SU-DHL-6 (cell line): ENCODE data around the gene TRIM61.

Source experiments
- CTCF ChIP-seq: fragments of 200-600 bp; sonication (generic); IDR thresholded peaks from one replicate; pipeline ENCODE4 v1.5.1; 2017; ENCODE audit warnings: antibody characterized with exemption, mild to moderate bottlenecking, low read length, moderate library complexity; ENCODE audit not compliant: insufficient read depth, poor library complexity, severe bottlenecking
- EZH2phosphoT487 ChIP-seq: fragments of 200-600 bp; sonication (generic), shearing (Covaris generic); conservative IDR thresholded peaks from 2 replicates; pipeline ENCODE4 v1.6.1; 2018; ENCODE audit warnings: mild to moderate bottlenecking, antibody characterized with exemption, low read length, moderate library complexity, mixed read lengths

GRCh38 chr4:165016971-165017370 is 39.5 kb upstream of the TRIM61 start:
- TF ChIP-seq CTCF (no peak), EZH2phosphoT487 (no peak)
